Measurements from ENCODE around the gene SAMD11.

SAMD11 gene

GRCh38 chr1:905071-905749, 18.5 kb upstream of the SAMD11 start:
- DNase-seq (ENCODE audit: low spot score) = no peak

GRCh38 chr1:905811-906599, 17.7 kb upstream of the SAMD11 start:
- DNase-seq (ENCODE audit: low spot score) = no peak

GRCh38 chr1:906600-907420, 16.9 kb upstream of the SAMD11 start:
- no peak for DNase-seq (ENCODE audit: low spot score)

GRCh38 chr1:907611-908451, 15.9 kb upstream of the SAMD11 start:
- DNase-seq (ENCODE audit: low spot score) = no peak

GRCh38 chr1:908661-909060, 15.1 kb upstream of the SAMD11 start:
- DNase-seq (ENCODE audit: low spot score) = no peak

- no peak for DNase-seq (ENCODE audit: low spot score)
Observed at GRCh38 chr1:909861-910310, 13.8 kb upstream of the SAMD11 start.

GRCh38 chr1:910311-910880, 13.3 kb upstream of the SAMD11 start:
- DNase-seq (ENCODE audit: low spot score) = no peak

GRCh38 chr1:910881-911721, 12.6 kb upstream of the SAMD11 start:
- DNase-seq (ENCODE audit: low spot score) = no peak

GRCh38 chr1:911875-912739, 11.6 kb upstream of the SAMD11 start:
- DNase-seq (ENCODE audit: low spot score) = no peak

GRCh38 chr1:912740-913301, 10.9 kb upstream of the SAMD11 start:
- DNase-seq (ENCODE audit: low spot score) = no peak

- no peak for DNase-seq (ENCODE audit: low spot score)
Observed at GRCh38 chr1:913491-914130, 10.1 kb upstream of the SAMD11 start.

GRCh38 chr1:914131-914890, 9.4 kb upstream of the SAMD11 start:
- no peak for DNase-seq (ENCODE audit: low spot score)

- DNase-seq (ENCODE audit: low spot score) = no peak
Observed at GRCh38 chr1:914891-915280, 8.8 kb upstream of the SAMD11 start.

GRCh38 chr1:915295-916172, 8.2 kb upstream of the SAMD11 start:
- DNase-seq (ENCODE audit: low spot score) = no peak

GRCh38 chr1:916173-917075, 7.3 kb upstream of the SAMD11 start:
- DNase-seq (ENCODE audit: low spot score) = no peak

- DNase-seq (ENCODE audit: low spot score) = no peak
Observed at GRCh38 chr1:917076-917459, 6.7 kb upstream of the SAMD11 start.
